Stomach (tissue), 4 donors: Measurements from ENCODE around the gene ZNF503.

Experiments used
- CTCF ChIP-seq, 7 experiments: fragments of 450-650 bp in 4 of 7; fragments of 200-600 bp in 3 of 7; sonication (generic) in 3 of 7; IDR thresholded peaks; one replicate each; pipeline ENCODE4 v1.5.1; 2016 to 2019; ENCODE audit warnings: antibody characterized with exemption in 7 of 7, control low read depth in 2 of 7, mild to moderate bottlenecking in 1 of 7
- EP300 ChIP-seq: sonication (generic); formaldehyde crosslinking; IDR thresholded peaks from one replicate; pipeline ENCODE4 v1.6.1; 2017; ENCODE audit warnings: antibody characterized with exemption
- POLR2A ChIP-seq, 4 donors: fragments of 450-650 bp; IDR thresholded peaks; one replicate each; pipeline ENCODE4 v1.6.1; 2016; ENCODE audit warnings: antibody characterized with exemption in 4 of 4, control low read depth in 2 of 4, mild to moderate bottlenecking in 1 of 4, moderate library complexity in 1 of 4
- POLR2AphosphoS5 ChIP-seq, 3 donors: sonication (generic); formaldehyde crosslinking; IDR thresholded peaks; one replicate each; pipeline ENCODE4 v1.6.1; 2016; ENCODE audit warnings: antibody characterized with exemption in 3 of 3

GRCh38 chr10:75405598-75406461 lies 4.3 kb upstream of the ZNF503 start:
- TF ChIP-seq POLR2A (IDR thresholded peaks at IDR 0.05) (no peak), EP300 (no peak), CTCF (IDR thresholded peaks at IDR 0.05) (no peak), POLR2AphosphoS5 (IDR thresholded peaks at IDR 0.05) (no peak)
